H9 (cell line): ENCODE data around the gene TSPAN4. TPM values are rescaled to one million over a fixed set of nuclear protein-coding genes. Genes with fewer than 3 reads are reported as not detected.

Source experiments
- DNase-seq: peaks from one replicate; pipeline ENCODE4 v3.0.0-alpha.2; 2017
- H2AFZ ChIP-seq: one replicate; pipeline ENCODE4 v1.6.1; 2013; ENCODE audit warnings: mild to moderate bottlenecking, low read length, control low read depth, moderate library complexity
- H2AK5ac ChIP-seq: 2 replicates; pipeline ENCODE4 v1.6.1; 2013; ENCODE audit warnings: low read length, control low read depth, mixed read lengths; ENCODE audit not compliant: insufficient read length
- H2BK120ac ChIP-seq: one replicate; pipeline ENCODE4 v1.6.1; 2013; ENCODE audit warnings: low read depth, mild to moderate bottlenecking, low read length, control low read depth, inconsistent platforms; ENCODE audit not compliant: poor library complexity, severe bottlenecking
- H2BK12ac ChIP-seq: 2 replicates; pipeline ENCODE4 v1.6.1; 2013; ENCODE audit warnings: low read length, control low read depth, mixed read lengths, low read depth; ENCODE audit not compliant: insufficient read length
- H2BK15ac ChIP-seq: 2 replicates; pipeline ENCODE4 v1.6.1; 2013; ENCODE audit warnings: low read depth, low read length, control low read depth
- H2BK20ac ChIP-seq: one replicate; pipeline ENCODE4 v1.6.1; 2013; ENCODE audit warnings: low read depth, mild to moderate bottlenecking, low read length, control low read depth, inconsistent platforms; ENCODE audit not compliant: poor library complexity, severe bottlenecking
- H2BK5ac ChIP-seq: 2 replicates; pipeline ENCODE4 v1.6.1; 2013; ENCODE audit warnings: low read length, control low read depth, mixed read lengths; ENCODE audit not compliant: insufficient read length
- H3K14ac ChIP-seq: 2 replicates; pipeline ENCODE4 v1.6.1; 2013; ENCODE audit warnings: low read length, control low read depth; ENCODE audit not compliant: insufficient read depth
- H3K18ac ChIP-seq: 2 replicates; pipeline ENCODE4 v1.6.1; 2013; ENCODE audit warnings: low read depth, mild to moderate bottlenecking, mixed read lengths, low read length, control low read depth; ENCODE audit not compliant: insufficient read length
- H3K23ac ChIP-seq: 2 replicates; pipeline ENCODE4 v1.6.1; 2013; ENCODE audit warnings: low read length, control low read depth, mixed read lengths, low read depth; ENCODE audit not compliant: insufficient read length
- H3K23me2 ChIP-seq: 2 replicates; pipeline ENCODE4 v1.6.1; 2013; ENCODE audit warnings: low read depth, mild to moderate bottlenecking, mixed read lengths, low read length, control low read depth; ENCODE audit not compliant: insufficient read length, poor library complexity, severe bottlenecking
- H3K27ac ChIP-seq: 2 replicates; pipeline ENCODE4 v1.5.1; 2013; ENCODE audit warnings: low read length, control low read depth, mixed read lengths, low read depth; ENCODE audit not compliant: insufficient read length
- H3K27me3 ChIP-seq: 2 replicates; pipeline ENCODE4 v1.6.1; 2013; ENCODE audit warnings: low read length, control low read depth, inconsistent platforms; ENCODE audit not compliant: insufficient read depth
- H3K4ac ChIP-seq: 2 replicates; pipeline ENCODE4 v1.6.1; 2013; ENCODE audit warnings: low read depth, mild to moderate bottlenecking, control low read depth, inconsistent platforms, low read length, moderate library complexity
- H3K4me1 ChIP-seq: 2 replicates; pipeline ENCODE4 v1.6.1; 2013; ENCODE audit warnings: low read length, control low read depth, inconsistent platforms; ENCODE audit not compliant: insufficient read depth
- H3K4me2 ChIP-seq: 2 replicates; pipeline ENCODE4 v1.6.1; 2013; ENCODE audit warnings: low read length, control low read depth, mixed read lengths; ENCODE audit not compliant: insufficient read length, insufficient read depth
- H3K56ac ChIP-seq: 2 replicates; pipeline ENCODE4 v1.6.1; 2013; ENCODE audit warnings: low read depth, mild to moderate bottlenecking, mixed read lengths, low read length, control low read depth; ENCODE audit not compliant: insufficient read length
- H3K79me1 ChIP-seq: 2 replicates; pipeline ENCODE4 v1.6.1; 2013; ENCODE audit warnings: low read depth, mild to moderate bottlenecking, moderate library complexity, low read length, control low read depth, inconsistent platforms; ENCODE audit not compliant: insufficient read depth, poor library complexity, severe bottlenecking
- H3K79me2 ChIP-seq: 2 replicates; pipeline ENCODE4 v1.6.1; 2013; ENCODE audit warnings: low read length, control low read depth, inconsistent platforms; ENCODE audit not compliant: insufficient read depth
- H3K9ac ChIP-seq: 2 replicates; pipeline ENCODE4 v1.6.1; 2013; ENCODE audit warnings: low read length, control low read depth, mixed read lengths; ENCODE audit not compliant: insufficient read length; ENCODE audit errors: extremely low read depth
- H3K9me3 ChIP-seq: one replicate; pipeline ENCODE4 v1.6.1; 2013; ENCODE audit warnings: low read depth, low read length, inconsistent platforms; ENCODE audit not compliant: control insufficient read depth
- H3T11ph ChIP-seq: one replicate; pipeline ENCODE4 v1.6.1; 2013; ENCODE audit warnings: mild to moderate bottlenecking, low read length, control low read depth, inconsistent platforms
- H4K20me1 ChIP-seq: one replicate; pipeline ENCODE4 v1.6.1; 2013; ENCODE audit not compliant: control insufficient read depth, insufficient read length, insufficient read depth
- H4K5ac ChIP-seq: 2 replicates; pipeline ENCODE4 v1.6.1; 2013; ENCODE audit warnings: low read depth, mild to moderate bottlenecking, mixed read lengths, low read length, control low read depth; ENCODE audit not compliant: insufficient read length
- H4K8ac ChIP-seq: replicated peaks from 2 replicates; pipeline ENCODE4 v1.6.1; 2013; ENCODE audit warnings: low read length, control low read depth, mixed read lengths, low read depth; ENCODE audit not compliant: insufficient read length
- H4K91ac ChIP-seq: 2 replicates; pipeline ENCODE4 v1.6.1; 2013; ENCODE audit warnings: low read depth, mild to moderate bottlenecking, moderate library complexity, mixed read lengths, low read length, control low read depth; ENCODE audit not compliant: insufficient read length
- H3K27ac Mint-ChIP-seq, 3 experiments: 2 replicates in 2 of 3; 3 replicates in 1 of 3; pipeline ENCODE4 v1.8.0; 2020 to 2021; ENCODE audit warnings: mixed read lengths in 3 of 3, mild to moderate bottlenecking in 1 of 3, moderate library complexity in 1 of 3
- H3K27me3 Mint-ChIP-seq: 2 replicates; pipeline ENCODE4 v1.8.0; 2021; ENCODE audit warnings: low read depth, mild to moderate bottlenecking, moderate library complexity, mixed read lengths
- H3K36me3 Mint-ChIP-seq, 3 experiments: 2 replicates in 2 of 3; 3 replicates in 1 of 3; pipeline ENCODE4 v1.8.0; 2020 to 2021; ENCODE audit warnings: low read depth in 3 of 3, mixed read lengths in 3 of 3; ENCODE audit not compliant: insufficient read depth in 1 of 3
- H3K4me1 Mint-ChIP-seq, 2 experiments: 2 replicates each; pipeline ENCODE4 v1.8.0; 2020; ENCODE audit warnings: mixed read lengths in 2 of 2
- H3K4me3 Mint-ChIP-seq, 2 experiments: 2 replicates in 1 of 2; 3 replicates in 1 of 2; pipeline ENCODE4 v1.8.0; 2020 to 2021; ENCODE audit warnings: mild to moderate bottlenecking in 2 of 2, mixed read lengths in 2 of 2, moderate library complexity in 1 of 2
- H3K9me3 Mint-ChIP-seq, 2 experiments: 2 replicates in 1 of 2; 3 replicates in 1 of 2; pipeline ENCODE4 v1.8.0; 2020; ENCODE audit warnings: mild to moderate bottlenecking in 2 of 2, mixed read lengths in 2 of 2, moderate library complexity in 1 of 2
- WGBS: extraction: QIAGEN DNeasy Blood & Tissue Kit; methylation state at CpG from one replicate; pipeline ENCODE4 v1.1.7; 2013; ENCODE audit warnings: missing lambda C conversion rate, low lambda C conversion rate, mixed read lengths; ENCODE audit not compliant: insufficient read length; ENCODE audit errors: extremely low coverage; 5-methylcytosine and 5-hydroxymethylcytosine counted together
- total RNA-seq: library from RNA; stranded (reverse); gene quantifications from 2 replicates; pipeline ENCODE4 v1.2.1, GENCODE V29; 2021
- TF ChIP-seq, protein P1 (sequence below): fragments of 200-600 bp; sonication (generic); conservative IDR thresholded peaks from 3 replicates; pipeline ENCODE4 v1.8.0; 2021; ENCODE audit warnings: antibody characterized with exemption, mild to moderate bottlenecking

The TSPAN4 gene
- total RNA-seq, 1 experiment from 2014 or later, result 64.6 TPM

DNA sequence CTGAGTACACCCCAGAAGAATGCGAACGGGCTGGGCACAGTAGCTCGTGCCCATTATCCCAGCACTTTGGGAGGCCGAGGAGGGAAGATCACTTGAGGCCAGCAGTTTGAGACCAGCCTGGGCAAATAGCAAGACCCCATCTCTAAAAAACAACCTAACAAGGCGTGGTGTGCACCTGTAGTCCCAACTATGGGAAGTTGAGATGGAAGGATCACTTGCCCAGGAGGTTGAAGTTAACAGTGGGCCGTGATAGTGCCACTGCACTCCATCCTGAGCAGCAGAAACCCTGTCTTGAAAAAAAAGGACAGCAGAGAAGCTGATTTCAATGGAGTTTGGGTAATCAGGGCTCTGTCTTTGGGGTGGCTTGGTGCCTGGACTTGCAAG, 29.6 kb upstream of the TSPAN4 start:
- Mint-ChIP-seq H3K27me3 (no peaks in the 10 kb centered on the region; the same call in 1 of the 2 replicates), H3K4me1 (peaks cover 12 to 34% of the 10 kb centered on the region in 2 experiments), H3K36me3 (peaks cover 29 to 40% (median 30%) of the 10 kb centered on the region in 3 experiments), H3K27ac (peak overlapping the region in 1 of 3 experiments; percentile 84; a peak in 1 of 7 replicates), H3K9me3 (no peaks in the 10 kb centered on the region), H3K4me3 (no peak overlapping the region)
- no peak overlapping the region for H3T11ph ChIP-seq
- no peaks in the 10 kb centered on the region for H3K27me3 ChIP-seq
- no peak overlapping the region for H2BK120ac ChIP-seq
- no peak overlapping the region for H3K23ac ChIP-seq
- no peak overlapping the region for H3K18ac ChIP-seq
- peaks cover 9% of the 10 kb centered on the region for H3K79me1 ChIP-seq
- no peak overlapping the region for H2AFZ ChIP-seq
- peaks cover 12% of the 10 kb centered on the region for H3K23me2 ChIP-seq
- H3K14ac ChIP-seq, result no peak overlapping the region
- no peak overlapping the region for H2BK12ac ChIP-seq
- TF ChIP-seq, protein P1, sequence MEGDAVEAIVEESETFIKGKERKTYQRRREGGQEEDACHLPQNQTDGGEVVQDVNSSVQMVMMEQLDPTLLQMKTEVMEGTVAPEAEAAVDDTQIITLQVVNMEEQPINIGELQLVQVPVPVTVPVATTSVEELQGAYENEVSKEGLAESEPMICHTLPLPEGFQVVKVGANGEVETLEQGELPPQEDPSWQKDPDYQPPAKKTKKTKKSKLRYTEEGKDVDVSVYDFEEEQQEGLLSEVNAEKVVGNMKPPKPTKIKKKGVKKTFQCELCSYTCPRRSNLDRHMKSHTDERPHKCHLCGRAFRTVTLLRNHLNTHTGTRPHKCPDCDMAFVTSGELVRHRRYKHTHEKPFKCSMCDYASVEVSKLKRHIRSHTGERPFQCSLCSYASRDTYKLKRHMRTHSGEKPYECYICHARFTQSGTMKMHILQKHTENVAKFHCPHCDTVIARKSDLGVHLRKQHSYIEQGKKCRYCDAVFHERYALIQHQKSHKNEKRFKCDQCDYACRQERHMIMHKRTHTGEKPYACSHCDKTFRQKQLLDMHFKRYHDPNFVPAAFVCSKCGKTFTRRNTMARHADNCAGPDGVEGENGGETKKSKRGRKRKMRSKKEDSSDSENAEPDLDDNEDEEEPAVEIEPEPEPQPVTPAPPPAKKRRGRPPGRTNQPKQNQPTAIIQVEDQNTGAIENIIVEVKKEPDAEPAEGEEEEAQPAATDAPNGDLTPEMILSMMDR, result no peak
- H3K27ac ChIP-seq, result no peak overlapping the region
- DNase-seq, result no peak
- H3K79me2 ChIP-seq, result peaks cover 10% of the 10 kb centered on the region; the same call in 1 of the 2 replicates
- H3K9ac ChIP-seq, result no peak overlapping the region
- no CpG with 5 or more reads among the region's 6 CpGs for WGBS
- H2BK15ac ChIP-seq, result no peak overlapping the region
- H4K20me1 ChIP-seq, result no peaks in the 10 kb centered on the region
- H3K4me1 ChIP-seq, result no peaks in the 10 kb centered on the region
- H4K5ac ChIP-seq, result no peak overlapping the region
- no peak overlapping the region for H3K4ac ChIP-seq
- H4K91ac ChIP-seq, result no peak overlapping the region
- H3K4me2 ChIP-seq, result no peak overlapping the region
- H3K9me3 ChIP-seq, result no peaks in the 10 kb centered on the region
- H2AK5ac ChIP-seq, result no peak overlapping the region
- no peak overlapping the region for H2BK5ac ChIP-seq
- no peak overlapping the region for H3K56ac ChIP-seq
- H2BK20ac ChIP-seq, result no peak overlapping the region
- no peak overlapping the region for H4K8ac ChIP-seq
